ENCODE measurements around the gene PNPLA7. TPM values are rescaled to one million over a fixed set of nuclear protein-coding genes. Genes with fewer than 3 reads are reported as not detected.

PNPLA7 gene
- polyA plus RNA-seq, 1 of the 3 experiments (the other 2 are of a cell fraction), result 0.99 TPM

DNA sequence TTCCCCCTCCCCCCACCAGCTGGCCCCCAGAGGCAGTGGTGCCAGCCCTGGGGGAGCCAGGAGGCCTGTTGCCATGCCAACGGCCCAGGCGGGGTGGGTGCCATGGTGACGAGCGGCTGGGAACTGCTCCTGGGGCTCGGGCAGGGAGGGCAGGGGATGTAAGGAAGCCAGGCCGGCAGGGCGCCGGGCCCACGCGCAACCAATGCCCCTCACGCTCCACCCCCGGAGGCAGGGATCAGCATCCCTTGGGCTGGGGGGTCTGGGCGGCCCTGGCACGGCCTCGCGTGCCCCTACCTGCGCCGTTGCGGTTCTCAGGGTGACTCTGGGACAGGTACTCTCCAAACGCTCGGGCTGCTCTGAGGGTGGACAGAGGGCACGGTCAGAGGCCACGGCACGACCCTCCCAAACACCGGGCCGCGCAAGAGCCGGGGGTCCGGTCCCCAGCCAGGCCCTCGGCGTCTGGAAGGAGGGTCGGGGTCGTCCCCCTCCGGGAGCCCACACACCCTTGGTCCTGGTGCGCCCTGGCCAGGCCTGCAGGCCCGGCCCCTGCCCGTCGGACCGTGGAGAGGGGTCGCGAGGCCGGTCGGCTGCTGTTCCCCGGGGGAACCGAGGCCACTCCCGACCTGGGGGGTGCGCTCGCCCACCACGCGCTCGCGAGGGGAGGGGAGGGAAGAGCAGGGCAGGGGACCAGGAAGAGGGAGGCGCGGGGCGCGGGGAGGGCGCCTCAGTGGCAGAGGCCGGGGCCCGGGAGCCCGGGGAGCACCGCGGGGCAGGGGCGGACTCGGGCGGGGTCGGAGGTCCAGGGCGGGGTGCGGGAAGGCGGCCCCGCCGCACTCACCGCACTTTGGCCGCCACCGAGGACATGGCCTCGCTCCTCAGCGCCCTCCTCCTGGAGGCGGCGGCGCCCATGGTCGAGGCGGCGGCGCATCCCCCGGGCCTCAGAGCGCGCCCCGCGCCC lies 91.7 kb downstream of the PNPLA7 start:
- Histone ChIP-seq H3K79me2 (ENCODE audit: insufficient read depth) (peaks cover 10% of the 10 kb centered on the region; the same call in 1 of the 2 replicates), H3K4me3 (ENCODE audit: low read depth in 2 of 2, low read length in 1 of 2) (peak overlapping the region; percentile 74 to 82), H3K9ac (peak overlapping the region; percentile 81), H3F3A (replicated peaks; ENCODE audit: insufficient read depth) (no peaks in the 10 kb centered on the region), H4K20me1 (ENCODE audit: insufficient read depth) (peaks cover 16% of the 10 kb centered on the region), H3K9me3 (no peaks in the 10 kb centered on the region), H3K36me3 (replicated peaks in 1 of 2; ENCODE audit: control insufficient read depth in 1 of 2, insufficient read depth in 2 of 2, low read length in 1 of 2) (peaks cover 0 to 20% of the 10 kb centered on the region in 2 experiments), H3K9me2 (no peaks in the 10 kb centered on the region), H3K27me3 (ENCODE audit: insufficient read depth) (no peaks in the 10 kb centered on the region), H2AFZ (ENCODE audit: low read depth) (no peak overlapping the region), H3K4me2 (peak overlapping the region; percentile 98), H3K27ac (ENCODE audit: low read depth in 2 of 2, low read length in 1 of 2) (peak overlapping the region in 1 of 2 experiments; percentile 79; a peak in 1 of 4 replicates), H3K4me1 (ENCODE audit: control insufficient read depth in 1 of 2, insufficient read depth in 2 of 2, low read depth in 1 of 2, low read length in 1 of 2) (peaks cover 18 to 51% of the 10 kb centered on the region in 2 experiments)
- POLR2A ChIA-PET, result interaction anchor here (1.3 kb wide), 1 partner anchor 24 kb away, joined by 4 read pairs; no protein-coding TSS in a partner anchor
- TF ChIP-seq FOXJ3 (CRISPR knock-in tag; IDR thresholded peaks at IDR 0.05) (no peak), CHD2 (IDR thresholded peaks at IDR 0.05; ENCODE audit: low read length, partially characterized antibody) (peak; percentile 47), NFIC (IDR thresholded peaks at IDR 0.05; ENCODE audit: borderline replicate concordance) (no peak), YY1 (IDR thresholded peaks at IDR 0.05; ENCODE audit: low read depth) (no peak), JUND (IDR thresholded peaks at IDR 0.05) (no peak), SIN3A (IDR thresholded peaks at IDR 0.05; ENCODE audit: borderline replicate concordance, low read depth, low read length) (no peak), TEAD4 (IDR thresholded peaks at IDR 0.05; ENCODE audit: borderline replicate concordance, insufficient read depth) (no peak), RAD21 (IDR thresholded peaks at IDR 0.05; ENCODE audit: low read length) (no peak), EZH2phosphoT487 (IDR thresholded peaks at IDR 0.05; ENCODE audit: borderline replicate concordance, low read depth) (no peak), FOXM1 (IDR thresholded peaks at IDR 0.05; ENCODE audit: low read depth) (no peak), FOSL2 (IDR thresholded peaks at IDR 0.05; ENCODE audit: borderline replicate concordance, low read depth) (no peak), POLR2AphosphoS5 (IDR thresholded peaks at IDR 0.05; ENCODE audit: low read depth, low read length) (no peak), GABPA (IDR thresholded peaks at IDR 0.05; ENCODE audit: low read depth) (no peak), MXI1 (IDR thresholded peaks at IDR 0.05; ENCODE audit: low read depth, low read length) (peak; percentile 4; the same call in 1 of the 2 replicates), NRF1 (IDR thresholded peaks at IDR 0.05; ENCODE audit: low read depth, low read length) (no peak), GATA2 (CRISPR knock-in tag; IDR thresholded peaks at IDR 0.05) (no peak), MEF2A (IDR thresholded peaks at IDR 0.05; ENCODE audit: borderline replicate concordance, low read depth) (no peak), TCF12 (IDR thresholded peaks at IDR 0.05) (no peak), RCOR1 (IDR thresholded peaks at IDR 0.05; ENCODE audit: low read length) (no peak), EP300 (IDR thresholded peaks at IDR 0.05; ENCODE audit: borderline replicate concordance in 1 of 2, low read depth in 1 of 2, low read length in 1 of 2) (0 out of 4 replicates have a peak, but pooled peaks of 1 of the 2 experiments have one; percentile 17)
- TF ChIP-seq, protein P1, sequence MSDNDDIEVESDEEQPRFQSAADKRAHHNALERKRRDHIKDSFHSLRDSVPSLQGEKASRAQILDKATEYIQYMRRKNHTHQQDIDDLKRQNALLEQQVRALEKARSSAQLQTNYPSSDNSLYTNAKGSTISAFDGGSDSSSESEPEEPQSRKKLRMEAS (IDR thresholded peaks at IDR 0.05; ENCODE audit: low read depth), result no peak
- TF ChIP-seq, protein P2, sequence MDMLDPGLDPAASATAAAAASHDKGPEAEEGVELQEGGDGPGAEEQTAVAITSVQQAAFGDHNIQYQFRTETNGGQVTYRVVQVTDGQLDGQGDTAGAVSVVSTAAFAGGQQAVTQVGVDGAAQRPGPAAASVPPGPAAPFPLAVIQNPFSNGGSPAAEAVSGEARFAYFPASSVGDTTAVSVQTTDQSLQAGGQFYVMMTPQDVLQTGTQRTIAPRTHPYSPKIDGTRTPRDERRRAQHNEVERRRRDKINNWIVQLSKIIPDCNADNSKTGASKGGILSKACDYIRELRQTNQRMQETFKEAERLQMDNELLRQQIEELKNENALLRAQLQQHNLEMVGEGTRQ (IDR thresholded peaks at IDR 0.05; ENCODE audit: borderline replicate concordance, low read depth, low read length), result no peak
- TF ChIP-seq, protein P3, sequence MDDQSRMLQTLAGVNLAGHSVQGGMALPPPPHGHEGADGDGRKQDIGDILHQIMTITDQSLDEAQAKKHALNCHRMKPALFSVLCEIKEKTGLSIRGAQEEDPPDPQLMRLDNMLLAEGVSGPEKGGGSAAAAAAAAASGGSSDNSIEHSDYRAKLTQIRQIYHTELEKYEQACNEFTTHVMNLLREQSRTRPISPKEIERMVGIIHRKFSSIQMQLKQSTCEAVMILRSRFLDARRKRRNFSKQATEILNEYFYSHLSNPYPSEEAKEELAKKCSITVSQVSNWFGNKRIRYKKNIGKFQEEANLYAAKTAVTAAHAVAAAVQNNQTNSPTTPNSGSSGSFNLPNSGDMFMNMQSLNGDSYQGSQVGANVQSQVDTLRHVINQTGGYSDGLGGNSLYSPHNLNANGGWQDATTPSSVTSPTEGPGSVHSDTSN (IDR thresholded peaks at IDR 0.05), result no peak
- TF ChIP-seq, protein P4, sequence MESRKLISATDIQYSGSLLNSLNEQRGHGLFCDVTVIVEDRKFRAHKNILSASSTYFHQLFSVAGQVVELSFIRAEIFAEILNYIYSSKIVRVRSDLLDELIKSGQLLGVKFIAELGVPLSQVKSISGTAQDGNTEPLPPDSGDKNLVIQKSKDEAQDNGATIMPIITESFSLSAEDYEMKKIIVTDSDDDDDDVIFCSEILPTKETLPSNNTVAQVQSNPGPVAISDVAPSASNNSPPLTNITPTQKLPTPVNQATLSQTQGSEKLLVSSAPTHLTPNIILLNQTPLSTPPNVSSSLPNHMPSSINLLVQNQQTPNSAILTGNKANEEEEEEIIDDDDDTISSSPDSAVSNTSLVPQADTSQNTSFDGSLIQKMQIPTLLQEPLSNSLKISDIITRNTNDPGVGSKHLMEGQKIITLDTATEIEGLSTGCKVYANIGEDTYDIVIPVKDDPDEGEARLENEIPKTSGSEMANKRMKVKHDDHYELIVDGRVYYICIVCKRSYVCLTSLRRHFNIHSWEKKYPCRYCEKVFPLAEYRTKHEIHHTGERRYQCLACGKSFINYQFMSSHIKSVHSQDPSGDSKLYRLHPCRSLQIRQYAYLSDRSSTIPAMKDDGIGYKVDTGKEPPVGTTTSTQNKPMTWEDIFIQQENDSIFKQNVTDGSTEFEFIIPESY (IDR thresholded peaks at IDR 0.05; ENCODE audit: borderline replicate concordance, low read depth), result no peak
- TF ChIP-seq, protein P5, sequence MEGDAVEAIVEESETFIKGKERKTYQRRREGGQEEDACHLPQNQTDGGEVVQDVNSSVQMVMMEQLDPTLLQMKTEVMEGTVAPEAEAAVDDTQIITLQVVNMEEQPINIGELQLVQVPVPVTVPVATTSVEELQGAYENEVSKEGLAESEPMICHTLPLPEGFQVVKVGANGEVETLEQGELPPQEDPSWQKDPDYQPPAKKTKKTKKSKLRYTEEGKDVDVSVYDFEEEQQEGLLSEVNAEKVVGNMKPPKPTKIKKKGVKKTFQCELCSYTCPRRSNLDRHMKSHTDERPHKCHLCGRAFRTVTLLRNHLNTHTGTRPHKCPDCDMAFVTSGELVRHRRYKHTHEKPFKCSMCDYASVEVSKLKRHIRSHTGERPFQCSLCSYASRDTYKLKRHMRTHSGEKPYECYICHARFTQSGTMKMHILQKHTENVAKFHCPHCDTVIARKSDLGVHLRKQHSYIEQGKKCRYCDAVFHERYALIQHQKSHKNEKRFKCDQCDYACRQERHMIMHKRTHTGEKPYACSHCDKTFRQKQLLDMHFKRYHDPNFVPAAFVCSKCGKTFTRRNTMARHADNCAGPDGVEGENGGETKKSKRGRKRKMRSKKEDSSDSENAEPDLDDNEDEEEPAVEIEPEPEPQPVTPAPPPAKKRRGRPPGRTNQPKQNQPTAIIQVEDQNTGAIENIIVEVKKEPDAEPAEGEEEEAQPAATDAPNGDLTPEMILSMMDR (IDR thresholded peaks at IDR 0.05), result no peak
- 5% methylated on average over 12 of the region's 88 CpGs for whole genome bisulfite sequencing (ENCODE audit: low lambda C conversion rate)
- CTCF ChIA-PET, result interaction anchor here (1.2 to 5.7 kb wide), 3 partner anchors 14 to 172 kb away, joined by 3 to 53 read pairs (median 6); partner anchors contain the start of genes ENTPD8, EXD3 and NOXA1
- peak; percentile 84 for DNase-seq

All from SK-N-SH (cell line).